RWPE2 (cell line): Measurements from ENCODE around the gene COMT.

Source experiments
- ATAC-seq: fragments of 200-7000 bp; cut with Tn5 transposase; 3 replicates; pipeline ENCODE4 v1.9.1; 2021; ENCODE audit warnings: low read depth
- DNase-seq: peaks from one replicate; pipeline ENCODE4 v3.0.0-alpha.2; 2020; ENCODE audit warnings: low spot score
- H3K27ac ChIP-seq: fragments of 450-650 bp; 2 replicates; pipeline ENCODE4 v1.5.1; 2017; ENCODE audit warnings: mild to moderate bottlenecking; ENCODE audit not compliant: poor library complexity, severe bottlenecking
- H3K27me3 ChIP-seq: fragments of 250-450 bp; sonication (Bioruptor Pico); 2 replicates; pipeline ENCODE4 v1.5.1; 2021; ENCODE audit warnings: mild to moderate bottlenecking, moderate library complexity; ENCODE audit not compliant: insufficient read depth, poor library complexity, severe bottlenecking
- H3K36me3 ChIP-seq: fragments of 250-450 bp; sonication (Bioruptor Pico); 2 replicates; pipeline ENCODE4 v1.5.1; 2020; ENCODE audit warnings: low read depth, mild to moderate bottlenecking, moderate library complexity
- H3K4me1 ChIP-seq: fragments of 250-450 bp; sonication (Bioruptor Pico); 2 replicates; pipeline ENCODE4 v1.5.1; 2021; ENCODE audit warnings: mild to moderate bottlenecking, moderate library complexity; ENCODE audit not compliant: insufficient read depth, poor library complexity, severe bottlenecking
- H3K4me3 ChIP-seq: fragments of 250-450 bp; sonication (Bioruptor Pico); 2 replicates; pipeline ENCODE4 v1.5.1; 2021; ENCODE audit warnings: mild to moderate bottlenecking, moderate library complexity; ENCODE audit not compliant: severe bottlenecking
- H3K9me3 ChIP-seq: fragments of 250-450 bp; sonication (Bioruptor Pico); 2 replicates; pipeline ENCODE4 v1.5.1; 2021; ENCODE audit warnings: mild to moderate bottlenecking, moderate library complexity; ENCODE audit not compliant: severe bottlenecking
- CTCF ChIP-seq: fragments of 450-650 bp; IDR thresholded peaks from one replicate; pipeline ENCODE4 v1.5.1; 2017; ENCODE audit warnings: mild to moderate bottlenecking, moderate library complexity; ENCODE audit not compliant: poor library complexity, severe bottlenecking

The COMT gene

GRCh38 chr22:19976671-19977070 lies 35.1 kb downstream of the COMT start:
- Histone ChIP-seq H3K9me3 (peaks cover 2% of the 10 kb centered on the region), H3K4me1 (peaks cover 12% of the 10 kb centered on the region), H3K27me3 (no peaks in the 10 kb centered on the region), H3K27ac (no peak overlapping the region), H3K36me3 (peaks cover 11% of the 10 kb centered on the region; the same call in 1 of the 2 replicates), H3K4me3 (no peak overlapping the region)
- TF ChIP-seq CTCF: no peak
- no peak for DNase-seq
- ATAC-seq: no peak

- TF ChIP-seq CTCF: no peak
- ATAC-seq: no peak
- H3K36me3 ChIP-seq: peaks cover 11% of the 10 kb centered on the region; the same call in 1 of the 2 replicates
Observed at GRCh38 chr22:19977296-19978243, 36.0 kb downstream of the COMT start.

GRCh38 chr22:19978748-19979147 lies 37.2 kb downstream of the COMT start:
- TF ChIP-seq CTCF: no peak
- Histone ChIP-seq H3K36me3 (peaks cover 11% of the 10 kb centered on the region; the same call in 1 of the 2 replicates), H3K4me3 (no peak overlapping the region), H3K9me3 (peaks cover 2% of the 10 kb centered on the region), H3K27ac (no peak overlapping the region), H3K27me3 (no peaks in the 10 kb centered on the region), H3K4me1 (peaks cover 24% of the 10 kb centered on the region)
- DNase-seq: no peak
- ATAC-seq: no peak

More at GRCh38 chr22:19977296-19978243, 36.0 kb downstream of the COMT start:
- Histone ChIP-seq H3K4me3 (no peak overlapping the region), H3K27ac (no peak overlapping the region), H3K4me1 (peaks cover 12% of the 10 kb centered on the region), H3K9me3 (peaks cover 2% of the 10 kb centered on the region), H3K27me3 (no peaks in the 10 kb centered on the region)
- DNase-seq: no peak

- no peak for DNase-seq
- Histone ChIP-seq H3K27ac (no peak overlapping the region), H3K36me3 (peaks cover 7% of the 10 kb centered on the region; the same call in 1 of the 2 replicates), H3K4me3 (no peak overlapping the region), H3K9me3 (peaks cover 2% of the 10 kb centered on the region), H3K4me1 (peaks cover 34% of the 10 kb centered on the region), H3K27me3 (no peaks in the 10 kb centered on the region)
- no peak for ATAC-seq
- TF ChIP-seq CTCF: no peak
Observed at GRCh38 chr22:19979712-19980493, 38.3 kb downstream of the COMT start.
